Esophagus muscularis mucosa (tissue), 3 donors: ENCODE data around the gene MAST4.

Experiments used
- CTCF ChIP-seq, 3 experiments: fragments of 200-600 bp in 2 of 3; fragments of 450-650 bp in 1 of 3; sonication (generic) in 2 of 3; IDR thresholded peaks; one replicate each; pipeline ENCODE4 v1.5.1; 2017 to 2019; ENCODE audit warnings: antibody characterized with exemption in 3 of 3, mild to moderate bottlenecking in 2 of 3, moderate library complexity in 1 of 3
- POLR2A ChIP-seq: fragments of 450-650 bp; IDR thresholded peaks from one replicate; pipeline ENCODE4 v1.6.1; 2017; ENCODE audit warnings: antibody characterized with exemption, moderate library complexity, mild to moderate bottlenecking, low read depth

- no peak for TF ChIP-seq CTCF (IDR thresholded peaks at IDR 0.05)
- TF ChIP-seq POLR2A = no peak
These were observed 407.4 kb downstream of the MAST4 start for GRCh38 chr5:67003685-67003934.
